ENCODE measurements around the gene TEX22. TPM values are rescaled to one million over a fixed set of nuclear protein-coding genes. Genes with fewer than 3 reads are reported as not detected.

The TEX22 gene
- total RNA-seq, 1 experiment from 2014 or later, result 0.87 TPM

- ChIA-PET POLR2A (no interaction called here), CTCF (interaction anchor here (0.8 to 2.9 kb wide), 2 partner anchors 20 to 80 kb away, joined by 3 to 9 read pairs; no protein-coding TSS in a partner anchor)
- peaks cover 33% of the 10 kb centered on the region for H3K36me3 Mint-ChIP-seq
- no peak for TF ChIP-seq CREM (CRISPR knock-in tag; IDR thresholded peaks at IDR 0.05)
- no peak for TF ChIP-seq KAT7 (CRISPR knock-in tag; IDR thresholded peaks at IDR 0.05; ENCODE audit: borderline replicate concordance)
- no peak for TF ChIP-seq HMGA2 (CRISPR knock-in tag; IDR thresholded peaks at IDR 0.05)
- no peak for TF ChIP-seq ZNF317 (CRISPR knock-in tag; IDR thresholded peaks at IDR 0.05; ENCODE audit: borderline replicate concordance, low read depth)
- no peak for TF ChIP-seq ZNF232 (CRISPR knock-in tag; IDR thresholded peaks at IDR 0.05)
- no peak for TF ChIP-seq NFATC4 (CRISPR knock-in tag; IDR thresholded peaks at IDR 0.05)
- TF ChIP-seq, protein P1, sequence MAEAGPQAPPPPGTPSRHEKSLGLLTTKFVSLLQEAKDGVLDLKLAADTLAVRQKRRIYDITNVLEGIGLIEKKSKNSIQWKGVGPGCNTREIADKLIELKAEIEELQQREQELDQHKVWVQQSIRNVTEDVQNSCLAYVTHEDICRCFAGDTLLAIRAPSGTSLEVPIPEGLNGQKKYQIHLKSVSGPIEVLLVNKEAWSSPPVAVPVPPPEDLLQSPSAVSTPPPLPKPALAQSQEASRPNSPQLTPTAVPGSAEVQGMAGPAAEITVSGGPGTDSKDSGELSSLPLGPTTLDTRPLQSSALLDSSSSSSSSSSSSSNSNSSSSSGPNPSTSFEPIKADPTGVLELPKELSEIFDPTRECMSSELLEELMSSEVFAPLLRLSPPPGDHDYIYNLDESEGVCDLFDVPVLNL (CRISPR knock-in tag; IDR thresholded peaks at IDR 0.05; ENCODE audit: borderline replicate concordance, low read depth), result no peak
- no peak for TF ChIP-seq FOXP1 (CRISPR knock-in tag; IDR thresholded peaks at IDR 0.05; ENCODE audit: borderline replicate concordance)
- TF ChIP-seq SMAD4 (CRISPR knock-in tag; IDR thresholded peaks at IDR 0.05), result no peak
- no peak for TF ChIP-seq TEAD1 (CRISPR knock-in tag; IDR thresholded peaks at IDR 0.05)
- TF ChIP-seq, protein P2, sequence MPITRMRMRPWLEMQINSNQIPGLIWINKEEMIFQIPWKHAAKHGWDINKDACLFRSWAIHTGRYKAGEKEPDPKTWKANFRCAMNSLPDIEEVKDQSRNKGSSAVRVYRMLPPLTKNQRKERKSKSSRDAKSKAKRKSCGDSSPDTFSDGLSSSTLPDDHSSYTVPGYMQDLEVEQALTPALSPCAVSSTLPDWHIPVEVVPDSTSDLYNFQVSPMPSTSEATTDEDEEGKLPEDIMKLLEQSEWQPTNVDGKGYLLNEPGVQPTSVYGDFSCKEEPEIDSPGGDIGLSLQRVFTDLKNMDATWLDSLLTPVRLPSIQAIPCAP (CRISPR knock-in tag; IDR thresholded peaks at IDR 0.05), result no peak
- TF ChIP-seq ZNF263 (CRISPR knock-in tag; IDR thresholded peaks at IDR 0.05; ENCODE audit: low read depth), result no peak
- no peak for TF ChIP-seq GTF2I (CRISPR knock-in tag; conservative IDR thresholded peaks at IDR 0.05)
- no peak for TF ChIP-seq CDX4 (CRISPR knock-in tag; IDR thresholded peaks at IDR 0.05; ENCODE audit: borderline replicate concordance)
- TF ChIP-seq ZNF219 (CRISPR knock-in tag; IDR thresholded peaks at IDR 0.05; ENCODE audit: borderline replicate concordance), result no peak
- TF ChIP-seq ZNF121 (CRISPR knock-in tag; IDR thresholded peaks at IDR 0.05), result no peak
- no peaks in the 10 kb centered on the region for H3K27me3 Mint-ChIP-seq (ENCODE audit: low read depth)
- no peaks in the 10 kb centered on the region for H3K4me1 Mint-ChIP-seq
- ATAC-seq (no peak), DNase-seq (ENCODE audit: low spot score) (no peak)
- H3K27ac Mint-ChIP-seq, result no peak overlapping the region
- H3K9me3 Mint-ChIP-seq, result no peaks in the 10 kb centered on the region
- no peak overlapping the region for H3K4me3 Mint-ChIP-seq
Measured at GRCh38 chr14:105450864-105451720, 52.8 kb downstream of the TEX22 start.

GRCh38 chr14:105452963-105453362, 54.6 kb downstream of the TEX22 start:
- TF ChIP-seq, protein P3, sequence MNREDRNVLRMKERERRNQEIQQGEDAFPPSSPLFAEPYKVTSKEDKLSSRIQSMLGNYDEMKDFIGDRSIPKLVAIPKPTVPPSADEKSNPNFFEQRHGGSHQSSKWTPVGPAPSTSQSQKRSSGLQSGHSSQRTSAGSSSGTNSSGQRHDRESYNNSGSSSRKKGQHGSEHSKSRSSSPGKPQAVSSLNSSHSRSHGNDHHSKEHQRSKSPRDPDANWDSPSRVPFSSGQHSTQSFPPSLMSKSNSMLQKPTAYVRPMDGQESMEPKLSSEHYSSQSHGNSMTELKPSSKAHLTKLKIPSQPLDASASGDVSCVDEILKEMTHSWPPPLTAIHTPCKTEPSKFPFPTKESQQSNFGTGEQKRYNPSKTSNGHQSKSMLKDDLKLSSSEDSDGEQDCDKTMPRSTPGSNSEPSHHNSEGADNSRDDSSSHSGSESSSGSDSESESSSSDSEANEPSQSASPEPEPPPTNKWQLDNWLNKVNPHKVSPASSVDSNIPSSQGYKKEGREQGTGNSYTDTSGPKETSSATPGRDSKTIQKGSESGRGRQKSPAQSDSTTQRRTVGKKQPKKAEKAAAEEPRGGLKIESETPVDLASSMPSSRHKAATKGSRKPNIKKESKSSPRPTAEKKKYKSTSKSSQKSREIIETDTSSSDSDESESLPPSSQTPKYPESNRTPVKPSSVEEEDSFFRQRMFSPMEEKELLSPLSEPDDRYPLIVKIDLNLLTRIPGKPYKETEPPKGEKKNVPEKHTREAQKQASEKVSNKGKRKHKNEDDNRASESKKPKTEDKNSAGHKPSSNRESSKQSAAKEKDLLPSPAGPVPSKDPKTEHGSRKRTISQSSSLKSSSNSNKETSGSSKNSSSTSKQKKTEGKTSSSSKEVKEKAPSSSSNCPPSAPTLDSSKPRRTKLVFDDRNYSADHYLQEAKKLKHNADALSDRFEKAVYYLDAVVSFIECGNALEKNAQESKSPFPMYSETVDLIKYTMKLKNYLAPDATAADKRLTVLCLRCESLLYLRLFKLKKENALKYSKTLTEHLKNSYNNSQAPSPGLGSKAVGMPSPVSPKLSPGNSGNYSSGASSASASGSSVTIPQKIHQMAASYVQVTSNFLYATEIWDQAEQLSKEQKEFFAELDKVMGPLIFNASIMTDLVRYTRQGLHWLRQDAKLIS (CRISPR knock-in tag; IDR thresholded peaks at IDR 0.05; ENCODE audit: borderline replicate concordance), result no peak
- TF ChIP-seq ATF1 (CRISPR knock-in tag; IDR thresholded peaks at IDR 0.05) (no peak), ATF3 (CRISPR knock-in tag; conservative IDR thresholded peaks at IDR 0.05) (no peak)
- TF ChIP-seq, protein P4, sequence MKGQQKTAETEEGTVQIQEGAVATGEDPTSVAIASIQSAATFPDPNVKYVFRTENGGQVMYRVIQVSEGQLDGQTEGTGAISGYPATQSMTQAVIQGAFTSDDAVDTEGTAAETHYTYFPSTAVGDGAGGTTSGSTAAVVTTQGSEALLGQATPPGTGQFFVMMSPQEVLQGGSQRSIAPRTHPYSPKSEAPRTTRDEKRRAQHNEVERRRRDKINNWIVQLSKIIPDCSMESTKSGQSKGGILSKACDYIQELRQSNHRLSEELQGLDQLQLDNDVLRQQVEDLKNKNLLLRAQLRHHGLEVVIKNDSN (CRISPR knock-in tag; IDR thresholded peaks at IDR 0.05), result no peak
- ChIA-PET POLR2A (no interaction called here), CTCF (interaction anchor here (0.9 to 2.9 kb wide), 2 partner anchors 18 to 28 kb away, joined by 3 to 9 read pairs; no protein-coding TSS in a partner anchor)
- H3K27ac Mint-ChIP-seq, result 0 out of 2 replicates have a peak overlapping the region, but pooled peaks have one; percentile 23
- DNase-seq (ENCODE audit: low spot score) (no peak), ATAC-seq (no peak)
- H3K4me1 Mint-ChIP-seq, result no peaks in the 10 kb centered on the region
- no peaks in the 10 kb centered on the region for H3K27me3 Mint-ChIP-seq (ENCODE audit: low read depth)
- no peaks in the 10 kb centered on the region for H3K9me3 Mint-ChIP-seq
- no peak overlapping the region for H3K4me3 Mint-ChIP-seq
- H3K36me3 Mint-ChIP-seq, result peaks cover 33% of the 10 kb centered on the region

All from WTC11 (cell line).